ENCODE measurements around the gene PHTF2. TPM values are rescaled to one million over a fixed set of nuclear protein-coding genes. Genes with fewer than 3 reads are reported as not detected.
A peak's percentile ranks its signal among the peaks of the same experiment; 100 is the strongest.

The PHTF2 gene
- total and polyA plus RNA-seq, 2 experiments from 2014 or later = 13.3 to 26.9 TPM

GRCh38 chr7:77837966-77838365 lies 39.4 kb downstream of the PHTF2 start:
- TF ChIP-seq EZH2 (IDR thresholded peaks at IDR 0.05; ENCODE audit: borderline replicate concordance) = no peak
- TF ChIP-seq EZH2phosphoT487 (IDR thresholded peaks at IDR 0.05; ENCODE audit: low read depth, severe bottlenecking, unreplicated experiment) = no peak
- TF ChIP-seq CTCF (IDR thresholded peaks at IDR 0.05; ENCODE audit: poor library complexity) = no peak
- Histone ChIP-seq H4K20me1 (ENCODE audit: insufficient read depth, poor library complexity, severe bottlenecking) (no peaks in the 10 kb centered on the region), H3K9me3 (ENCODE audit: low read depth) (no peaks in the 10 kb centered on the region), H2AFZ (no peak overlapping the region), H3K4me2 (peak overlapping the region; percentile 34), H3K27me3 (no peaks in the 10 kb centered on the region), H3K4me3 (no peak overlapping the region), H3K36me3 (replicated peaks; ENCODE audit: insufficient read depth, low read depth) (no peaks in the 10 kb centered on the region), H3K79me2 (peaks cover 36% of the 10 kb centered on the region), H3K27ac (peak overlapping the region; percentile 7), H3K9me2 (replicated peaks; ENCODE audit: insufficient read depth) (no peaks in the 10 kb centered on the region), H3K4me1 (ENCODE audit: insufficient read depth) (no peaks in the 10 kb centered on the region)
- WGBS (ENCODE audit: low lambda C conversion rate, missing lambda C conversion rate) = 70% methylated on average over 1 of the region's 1 CpG
- no peak for DNase-seq (ENCODE audit: low spot score)

GRCh38 chr7:77838929-77839491 lies 40.4 kb downstream of the PHTF2 start:
- Histone ChIP-seq H3K27ac (no peak overlapping the region), H2AFZ (no peak overlapping the region), H3K27me3 (no peaks in the 10 kb centered on the region), H4K20me1 (ENCODE audit: insufficient read depth, poor library complexity, severe bottlenecking) (no peaks in the 10 kb centered on the region), H3K4me2 (no peak overlapping the region), H3K4me1 (ENCODE audit: insufficient read depth) (no peaks in the 10 kb centered on the region), H3K36me3 (replicated peaks; ENCODE audit: insufficient read depth, low read depth) (no peaks in the 10 kb centered on the region), H3K79me2 (peaks cover 27% of the 10 kb centered on the region), H3K4me3 (no peak overlapping the region), H3K9me2 (replicated peaks; ENCODE audit: insufficient read depth) (no peaks in the 10 kb centered on the region), H3K9me3 (ENCODE audit: low read depth) (no peaks in the 10 kb centered on the region)
- WGBS (ENCODE audit: low lambda C conversion rate, missing lambda C conversion rate) = 72% methylated on average over 3 of the region's 3 CpGs
- no peak for DNase-seq (ENCODE audit: low spot score)
- TF ChIP-seq EZH2phosphoT487 (IDR thresholded peaks at IDR 0.05; ENCODE audit: low read depth, severe bottlenecking, unreplicated experiment) (no peak), EZH2 (IDR thresholded peaks at IDR 0.05; ENCODE audit: borderline replicate concordance) (no peak), CTCF (IDR thresholded peaks at IDR 0.05; ENCODE audit: poor library complexity) (no peak)

GRCh38 chr7:77839919-77840318 lies 41.3 kb downstream of the PHTF2 start:
- H4K20me1 ChIP-seq (ENCODE audit: insufficient read depth, poor library complexity, severe bottlenecking) = no peaks in the 10 kb centered on the region
- H3K4me3 ChIP-seq = no peak overlapping the region
- DNase-seq (ENCODE audit: low spot score) = no peak
- H3K9me2 ChIP-seq (replicated peaks; ENCODE audit: insufficient read depth) = no peaks in the 10 kb centered on the region
- no peak overlapping the region for H3K4me2 ChIP-seq
- H3K79me2 ChIP-seq = peaks cover 24% of the 10 kb centered on the region
- H3K9me3 ChIP-seq (ENCODE audit: low read depth) = no peaks in the 10 kb centered on the region
- no peaks in the 10 kb centered on the region for H3K36me3 ChIP-seq (replicated peaks; ENCODE audit: insufficient read depth, low read depth)
- H3K27me3 ChIP-seq = no peaks in the 10 kb centered on the region
- 98% methylated on average over 2 of the region's 2 CpGs for WGBS (ENCODE audit: low lambda C conversion rate, missing lambda C conversion rate)
- TF ChIP-seq EZH2 (IDR thresholded peaks at IDR 0.05; ENCODE audit: borderline replicate concordance) (no peak), EZH2phosphoT487 (IDR thresholded peaks at IDR 0.05; ENCODE audit: low read depth, severe bottlenecking, unreplicated experiment) (no peak), CTCF (IDR thresholded peaks at IDR 0.05; ENCODE audit: poor library complexity) (no peak)
- H3K4me1 ChIP-seq (ENCODE audit: insufficient read depth) = no peaks in the 10 kb centered on the region
- H2AFZ ChIP-seq = no peak overlapping the region
- no peak overlapping the region for H3K27ac ChIP-seq

Data from hepatocyte (in vitro differentiated cells).